Ureter (tissue), 1 donor: ENCODE data around the gene GPSM3. TPM values are rescaled to one million over a fixed set of nuclear protein-coding genes. Genes with fewer than 3 reads are reported as not detected.
A peak's percentile ranks its signal among the peaks of the same experiment; 100 is the strongest.
"Not testable (repeated sequence)": the region's sequence is repeated elsewhere in the genome, so short reads cannot be mapped to it uniquely, and the experiment has no call there.

Source experiments
- DNase-seq: peaks from one replicate; pipeline ENCODE4 v3.0.0-alpha.2; 2020; ENCODE audit warnings: low spot score
- total RNA-seq: library from RNA; stranded (reverse); gene quantifications from one replicate; pipeline ENCODE4 v1.2.4, GENCODE V29; 2023
- donor health status: DM: yes; HTN: yes; CAD: no.

The GPSM3 gene, protein sequence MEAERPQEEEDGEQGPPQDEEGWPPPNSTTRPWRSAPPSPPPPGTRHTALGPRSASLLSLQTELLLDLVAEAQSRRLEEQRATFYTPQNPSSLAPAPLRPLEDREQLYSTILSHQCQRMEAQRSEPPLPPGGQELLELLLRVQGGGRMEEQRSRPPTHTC
- 33.9 TPM for total RNA-seq

DNA sequence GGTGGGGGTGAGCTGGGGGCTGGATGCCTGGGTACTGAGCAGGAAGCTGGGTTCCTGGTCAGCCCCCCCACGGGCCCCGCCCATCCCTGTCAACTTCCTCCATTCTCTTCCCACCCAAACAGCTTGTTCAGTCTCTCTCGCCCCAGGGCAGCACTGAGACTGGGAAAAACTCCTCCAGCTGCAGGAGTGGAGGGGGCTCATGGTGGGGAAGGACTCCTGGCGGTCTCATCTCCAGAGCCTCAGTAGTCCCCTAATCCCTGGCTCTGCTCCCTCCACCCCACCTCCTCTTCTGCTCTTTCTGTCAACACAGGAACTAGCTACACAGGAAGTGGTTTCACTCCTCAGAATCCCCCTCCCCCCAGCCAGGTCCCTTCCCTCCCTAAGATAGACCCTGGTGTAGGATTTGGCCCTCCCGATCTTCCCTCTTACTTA is at the start of gene GPSM3:
Gene GPSM3, minus strand, starts transcription at position 36 of the 432 bp plus-strand sequence. CDS start 130 bp downstream, outside the sequence.
- peak; percentile 75 for DNase-seq

DNA sequence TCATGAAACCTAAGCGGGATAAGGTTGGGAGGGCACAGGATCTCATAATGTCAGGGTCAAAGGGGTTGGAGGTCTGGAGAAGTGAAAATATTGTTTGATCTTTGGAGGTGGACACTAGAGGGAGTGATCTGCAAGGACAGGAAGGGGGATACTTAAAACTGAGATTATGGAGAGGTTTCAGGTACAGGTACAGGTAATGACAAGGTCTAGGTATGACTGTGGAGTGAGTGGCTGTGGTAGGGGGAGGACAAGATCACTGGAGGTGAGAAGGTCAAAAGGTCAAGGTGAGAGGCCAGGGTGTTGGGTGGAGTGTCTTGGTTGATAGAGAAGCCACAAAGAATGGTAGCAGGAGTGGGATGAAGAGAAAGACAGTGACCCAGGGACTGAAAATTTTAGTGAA is 48.2 kb upstream of the GPSM3 start:
- no peak for DNase-seq

DNA sequence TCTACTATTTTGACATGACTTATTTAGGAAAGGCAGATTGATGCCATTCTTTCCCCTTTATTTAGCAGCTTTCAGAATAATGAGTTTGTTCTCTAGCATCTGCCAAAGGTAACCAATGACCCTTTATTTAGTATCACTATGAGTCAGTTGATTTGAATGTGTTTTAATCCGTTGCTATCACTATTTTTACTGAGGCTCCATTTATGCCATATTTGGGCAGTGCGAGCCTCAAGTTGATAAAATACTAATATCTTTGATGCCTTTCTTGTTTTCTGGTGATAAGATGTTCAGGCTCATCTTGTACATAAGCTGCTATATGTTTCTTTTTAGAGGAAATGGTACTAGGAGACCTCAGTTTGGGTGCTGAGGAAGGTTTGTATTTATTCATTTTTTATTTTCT is 47.0 kb upstream of the GPSM3 start:
- DNase-seq, result no peak

DNA sequence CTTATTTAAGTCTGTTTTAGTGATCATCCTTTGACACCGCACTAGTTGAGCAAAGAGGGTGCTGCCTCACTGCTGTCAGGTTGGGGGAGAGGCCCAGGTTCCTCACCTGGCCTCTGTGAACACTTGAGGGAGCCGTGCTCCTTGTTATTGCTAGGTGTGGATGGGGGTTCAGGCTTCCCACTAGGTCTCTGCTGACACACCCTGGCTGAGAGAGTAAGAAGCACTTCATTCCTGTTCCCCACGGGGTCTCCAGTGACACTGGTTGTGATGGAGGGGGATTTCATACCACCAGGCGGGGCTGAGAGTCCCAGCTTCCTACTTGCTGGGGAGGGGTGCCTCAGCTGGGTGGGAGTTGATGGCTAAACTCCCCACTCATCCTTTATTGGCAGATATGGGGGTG is 42.5 kb upstream of the GPSM3 start:
- no peak for DNase-seq

DNA sequence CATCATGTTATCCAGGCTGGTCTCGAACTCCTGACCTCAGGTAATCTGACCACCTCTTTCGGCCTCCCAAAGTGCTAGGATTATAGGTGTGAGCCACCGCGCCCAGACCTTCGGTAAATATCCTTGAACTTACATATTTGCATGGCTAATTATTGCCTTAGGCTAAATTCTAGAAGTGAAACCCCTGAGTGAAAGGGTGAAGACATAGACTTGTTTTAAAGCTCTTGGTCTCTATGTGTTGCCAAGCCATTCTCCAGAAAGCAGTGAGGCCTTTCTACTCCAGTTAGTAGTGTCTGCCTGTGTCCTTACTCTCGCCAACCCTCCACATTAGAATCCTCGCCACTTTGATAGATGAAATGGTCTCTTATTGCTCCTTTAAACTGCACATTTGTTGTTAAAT is 34.0 kb upstream of the GPSM3 start:
- DNase-seq, result no peak

DNA sequence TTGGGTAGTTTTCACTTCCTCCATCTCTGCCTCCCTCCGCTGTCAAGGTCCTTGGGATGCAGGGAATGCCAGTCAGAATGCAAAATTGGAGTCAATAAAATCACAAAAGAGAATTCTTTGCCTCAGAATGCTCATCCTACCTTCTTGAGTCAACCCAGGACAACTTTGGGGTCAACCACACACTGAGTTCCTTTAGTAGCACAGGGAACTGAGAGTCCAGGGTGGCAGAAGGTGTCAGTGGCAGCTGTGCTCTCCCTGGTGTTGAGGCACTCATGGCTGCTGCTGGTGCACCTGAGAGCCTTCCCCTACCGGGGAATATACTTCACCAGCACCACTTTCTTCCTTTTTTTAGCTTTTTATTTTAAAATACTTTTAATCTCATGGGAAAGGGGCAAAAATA is 32.3 kb upstream of the GPSM3 start:
- DNase-seq, result no peak

DNA sequence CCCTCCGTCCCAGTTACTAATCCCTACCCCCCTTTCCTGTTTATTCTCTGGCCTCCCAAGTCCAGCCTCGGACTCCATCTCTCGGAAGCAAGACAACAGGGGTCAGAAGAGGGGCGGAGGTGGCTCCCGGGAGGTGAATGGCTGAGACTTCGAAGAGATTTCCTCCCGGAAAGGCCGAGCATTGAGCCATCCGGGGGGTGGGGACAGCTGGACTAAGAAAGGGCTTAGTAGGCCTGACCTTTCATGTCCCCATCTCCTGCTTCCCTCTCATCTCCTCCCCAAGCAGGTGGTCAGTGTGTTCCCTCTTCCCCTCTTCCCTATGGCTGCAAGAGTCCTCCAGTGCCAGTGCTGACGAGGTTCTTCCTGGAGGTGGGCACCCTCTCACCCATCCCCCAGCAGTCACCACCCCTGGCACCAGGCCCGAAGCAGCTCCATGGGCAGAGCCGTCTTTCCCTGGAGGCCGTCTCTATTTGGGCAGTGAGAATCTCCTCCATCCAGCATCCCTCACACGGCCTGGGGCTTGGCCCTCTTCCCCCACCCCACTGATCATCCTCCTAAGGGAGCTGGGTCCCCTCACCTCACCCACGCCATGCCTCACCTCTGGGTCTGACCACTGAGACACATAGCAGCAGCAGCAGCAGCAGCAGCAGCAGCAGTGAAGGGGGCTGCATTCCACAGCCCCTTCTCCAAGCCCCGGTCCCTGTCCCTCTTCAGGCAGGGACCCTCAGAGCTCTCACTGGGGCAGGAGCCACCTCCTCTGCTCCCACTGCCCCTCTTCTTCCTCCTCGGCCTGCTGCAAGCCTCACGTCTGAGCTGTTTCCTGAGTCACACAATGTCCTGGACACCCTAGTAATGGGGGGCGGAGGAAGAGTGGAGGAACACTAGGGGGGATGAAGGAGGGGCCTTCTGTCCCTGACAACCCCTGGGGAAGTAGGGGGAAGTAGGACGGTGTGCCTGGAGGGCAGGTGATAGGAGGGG is 31.1 kb upstream of the GPSM3 start, which contains the start of gene NOTCH4:
Gene NOTCH4, minus strand, starts transcription at position 810 of the 978 bp plus-strand sequence. Its CDS starts 139 bp downstream, at position 671.
- DNase-seq, result no peak

DNA sequence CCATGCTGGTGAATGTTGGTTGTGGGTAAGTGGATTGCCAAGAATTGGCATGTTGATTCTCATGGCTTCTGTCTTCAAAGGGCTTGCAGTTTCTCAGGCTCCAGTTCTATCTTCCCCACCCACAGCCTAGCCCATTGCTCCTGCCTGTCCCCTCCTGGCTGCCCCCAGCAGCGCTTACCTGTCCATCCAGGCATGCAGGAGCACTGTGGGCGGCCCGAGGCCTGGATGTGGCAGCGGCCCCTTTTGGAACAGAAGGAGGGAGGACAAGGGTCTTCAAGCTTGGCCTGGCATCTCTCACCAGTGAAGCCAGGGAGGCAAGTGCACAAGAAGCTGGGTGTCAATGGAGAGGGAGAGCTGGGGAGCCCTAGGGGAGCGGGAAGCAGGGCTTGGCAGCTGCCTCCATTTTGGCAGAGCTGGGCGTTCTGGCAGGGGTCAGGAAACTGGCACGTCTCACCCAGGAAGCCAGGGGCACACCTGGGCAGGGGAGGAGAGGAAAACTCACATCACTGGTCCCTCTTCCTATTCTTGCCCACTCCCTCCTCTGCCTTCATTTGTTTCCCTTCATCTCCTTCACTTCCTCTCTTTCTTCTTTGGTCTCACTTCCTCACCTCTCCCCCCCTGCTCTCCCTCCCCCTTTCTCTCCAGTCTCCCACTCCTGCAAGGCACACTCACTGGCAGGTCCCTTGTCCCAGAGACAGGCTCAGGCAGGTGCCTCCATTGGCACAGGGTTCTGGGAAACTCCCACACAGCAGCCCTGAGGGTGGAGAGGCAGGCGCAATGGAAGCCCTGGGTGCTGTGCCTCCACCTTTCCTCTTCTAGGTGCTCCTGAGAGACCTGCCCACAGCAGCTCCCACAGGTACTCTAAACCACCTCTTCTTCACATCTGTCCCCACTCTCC is 30.1 kb upstream of the GPSM3 start:
- DNase-seq, result no peak

DNA sequence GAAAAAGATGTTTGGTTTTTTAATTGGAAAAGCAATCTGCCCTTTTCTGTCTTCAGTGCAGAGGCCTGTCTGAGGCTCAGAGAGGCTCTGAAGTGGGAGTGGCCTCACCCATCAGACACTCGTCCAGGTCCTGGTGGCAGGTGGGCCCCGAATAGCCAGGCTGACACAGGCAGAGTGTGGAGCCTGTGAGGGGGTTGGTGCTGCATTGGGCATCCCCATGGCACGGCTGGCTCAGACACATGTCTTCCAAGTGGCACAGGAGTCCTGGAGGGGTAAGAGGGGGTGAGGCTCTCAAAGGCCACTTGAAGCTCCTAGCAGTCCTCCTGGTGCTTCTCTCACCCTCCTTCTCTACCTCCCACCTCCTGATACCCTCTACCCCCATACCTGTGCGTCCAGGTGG is 27.6 kb upstream of the GPSM3 start:
- DNase-seq, result no peak

DNA sequence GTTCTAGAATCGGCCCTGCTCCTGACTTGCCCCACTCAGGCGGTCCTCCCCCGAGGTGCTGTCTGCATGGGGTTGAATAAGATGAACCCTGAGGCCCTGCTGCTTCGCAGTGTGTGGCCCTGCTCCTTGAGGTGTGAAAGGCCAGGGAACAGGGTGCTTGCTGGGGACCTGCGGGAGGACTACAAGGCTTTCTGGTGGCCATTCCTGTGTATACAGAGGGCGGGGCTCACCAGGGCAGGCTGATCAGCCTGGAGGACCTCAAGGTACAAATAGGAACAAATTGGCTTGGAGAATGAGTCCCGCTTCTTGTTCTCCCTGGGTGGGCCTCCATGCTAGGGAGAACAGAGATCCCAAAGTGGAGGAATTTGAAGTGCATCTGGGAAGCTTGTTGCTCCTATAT is 25.7 kb upstream of the GPSM3 start:
- DNase-seq, result no peak

DNA sequence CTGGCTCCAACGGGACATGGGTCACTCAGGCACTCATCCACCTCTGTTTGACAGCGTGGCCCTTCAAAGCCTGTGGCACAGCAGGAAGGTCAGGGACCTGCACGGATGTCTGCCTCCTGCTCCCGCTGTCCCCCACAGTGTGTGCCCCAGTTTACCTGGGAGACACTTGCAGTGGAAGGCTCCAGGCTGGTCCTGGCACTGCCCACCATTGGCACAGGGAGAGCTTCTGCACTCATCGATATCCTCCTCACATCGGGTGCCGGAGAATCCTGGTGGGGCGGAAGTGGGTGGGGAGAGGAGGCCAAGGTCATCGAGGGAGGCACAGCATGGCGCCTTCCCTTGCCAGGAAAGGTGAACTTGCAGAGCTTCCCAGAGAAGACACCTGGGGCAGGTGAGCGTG is 24.6 kb upstream of the GPSM3 start:
- DNase-seq, result no peak

DNA sequence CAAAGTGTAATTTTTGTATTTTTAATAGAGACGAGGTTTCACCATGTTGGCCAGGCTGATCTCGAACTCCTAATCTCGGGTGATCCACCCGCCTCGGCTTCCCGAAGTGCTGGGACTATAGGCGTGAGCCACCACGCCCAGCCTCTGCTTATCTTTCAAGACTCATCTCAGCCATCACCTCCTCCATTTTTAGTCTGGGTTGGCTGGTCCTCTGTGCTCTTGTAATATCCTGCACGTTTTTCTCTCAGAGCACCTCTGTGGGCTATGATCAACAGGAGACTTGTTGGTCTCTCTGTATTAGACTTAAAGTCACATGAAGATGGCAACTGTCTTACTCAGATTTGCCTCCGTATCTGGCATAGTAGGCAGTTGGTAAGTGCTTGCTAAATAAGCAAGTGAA is 23.8 kb upstream of the GPSM3 start:
- DNase-seq, result no peak

DNA sequence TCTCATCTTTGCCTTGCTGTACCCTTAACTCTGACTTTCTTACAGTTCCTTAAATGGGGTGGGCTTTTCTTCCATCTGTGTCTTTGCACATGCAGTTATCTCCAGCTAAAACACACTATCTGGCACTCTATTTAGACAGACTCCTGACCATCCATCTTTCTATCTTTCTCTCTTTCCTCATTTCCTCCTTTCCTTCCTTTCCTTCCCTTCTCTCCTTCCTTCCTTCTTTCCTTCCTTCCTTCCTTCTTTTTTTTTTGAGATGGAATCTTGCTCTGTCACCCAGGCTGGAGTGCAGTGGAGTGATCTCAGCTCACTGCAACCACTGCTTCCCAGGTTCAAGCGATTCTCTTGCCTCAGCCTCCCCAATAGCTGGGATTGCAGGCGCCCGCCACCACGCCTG is 23.2 kb upstream of the GPSM3 start:
- DNase-seq, result no peak

DNA sequence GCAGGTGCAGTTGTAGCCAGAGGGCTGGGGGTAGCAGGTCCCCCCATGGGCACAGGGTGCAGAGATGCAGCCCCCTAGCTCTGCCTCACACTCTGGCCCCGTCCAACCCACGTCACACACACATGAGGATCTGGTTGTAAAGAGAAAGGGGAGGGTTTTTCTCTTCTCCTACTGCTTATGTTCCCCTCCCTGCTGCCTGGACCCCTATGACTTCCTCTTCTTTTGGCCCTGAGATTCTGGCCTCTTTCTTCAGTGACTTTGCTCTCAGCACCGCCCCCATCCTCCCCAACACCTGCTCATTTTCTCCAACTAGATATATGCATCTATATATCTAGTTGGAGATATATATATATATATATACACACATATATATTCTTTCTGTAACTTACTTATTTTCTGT is 21.7 kb upstream of the GPSM3 start:
- no peak for DNase-seq

DNA sequence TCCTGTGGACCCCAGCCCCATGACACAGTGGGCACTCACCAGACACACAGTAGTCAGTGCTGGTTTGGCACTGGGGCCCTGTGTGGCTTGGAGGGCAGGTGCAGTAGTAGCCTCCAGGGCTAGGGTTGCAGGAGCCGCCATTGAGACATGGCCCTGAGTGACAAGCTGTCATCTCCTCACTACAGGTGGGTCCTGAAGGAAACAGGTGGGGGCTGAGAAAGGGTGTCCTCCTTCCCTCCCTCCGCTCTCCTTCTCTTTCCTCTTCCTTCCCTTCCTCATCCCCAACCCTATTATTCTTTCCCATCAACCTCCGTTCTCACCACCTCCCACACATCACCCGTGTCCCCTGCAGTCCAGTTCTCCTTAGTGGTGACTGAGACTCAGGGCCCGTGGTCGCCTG is 21.2 kb upstream of the GPSM3 start:
- DNase-seq, result no peak

DNA sequence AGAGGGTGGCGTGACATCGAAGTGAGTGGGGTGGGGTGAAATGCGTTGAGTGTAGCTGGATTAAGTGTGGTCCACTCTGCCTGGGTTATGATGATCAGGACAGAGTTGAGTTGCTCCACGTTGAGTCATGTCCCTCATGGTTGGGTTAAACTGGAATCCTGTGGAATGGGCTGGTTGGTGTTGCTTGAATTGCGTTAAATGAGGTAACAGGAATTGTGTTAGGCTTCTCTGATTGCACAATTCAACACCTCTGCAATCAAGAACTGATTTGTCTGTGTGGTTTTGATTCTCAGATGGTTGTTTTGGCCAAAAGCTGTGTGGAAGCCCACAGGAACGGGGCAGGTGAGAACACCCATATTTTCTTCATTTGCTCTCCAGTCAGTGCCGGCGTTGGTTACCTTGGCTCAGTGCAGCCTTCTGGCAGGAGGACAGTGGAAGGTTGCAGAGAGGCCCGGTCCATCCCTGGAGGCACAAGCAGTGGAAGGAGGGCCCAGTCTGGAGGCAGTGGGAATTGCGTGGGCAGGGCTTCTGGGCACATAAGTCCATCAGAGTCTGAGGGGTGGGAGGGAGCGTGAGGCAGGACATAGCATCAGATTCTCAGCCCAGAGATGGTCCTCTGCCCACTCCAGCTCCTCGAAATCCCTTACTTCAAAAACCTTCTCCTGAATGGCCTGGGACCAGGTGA is 19.8 kb upstream of the GPSM3 start:
- DNase-seq, result no peak

DNA sequence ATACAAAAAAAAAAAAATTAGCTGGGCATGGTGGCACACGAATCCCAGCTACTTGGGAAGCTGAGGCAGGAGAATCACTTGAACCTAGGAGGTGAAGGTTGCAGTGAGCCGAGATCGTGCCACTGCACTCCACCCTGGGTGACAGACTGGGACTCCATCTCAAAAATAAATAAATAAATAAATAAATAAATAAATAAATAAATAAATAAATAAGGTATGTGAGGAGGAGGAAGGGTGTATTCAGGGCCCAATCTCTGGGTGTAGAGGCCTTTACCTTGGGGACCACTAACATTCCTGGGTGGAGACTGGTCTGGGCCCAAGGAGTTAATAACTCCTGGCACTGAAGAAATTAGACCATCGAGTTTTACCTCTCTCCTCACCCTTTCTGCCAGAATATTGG is 19.0 kb upstream of the GPSM3 start:
- DNase-seq, result not testable (repeated sequence)

DNA sequence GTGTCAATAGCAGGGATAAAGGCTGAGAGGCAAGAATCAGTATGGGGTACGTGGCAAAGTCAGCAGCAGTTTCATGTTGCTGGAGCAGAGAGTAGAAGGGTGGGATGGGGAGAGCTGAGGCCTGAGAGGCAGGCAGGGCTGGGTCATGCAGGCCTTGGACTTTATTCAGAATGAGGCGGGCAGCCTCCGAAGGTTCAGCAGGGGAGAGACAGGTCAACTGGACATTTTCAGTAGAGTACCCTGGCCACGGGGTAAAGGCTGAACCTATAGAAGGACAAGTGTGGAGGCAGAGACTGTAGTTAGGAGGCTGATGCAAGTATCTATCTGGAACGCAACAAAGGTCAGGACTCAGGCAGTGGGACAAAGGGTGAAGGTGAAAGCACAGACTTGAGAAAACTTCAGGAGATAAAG is 17.8 kb upstream of the GPSM3 start:
- DNase-seq, result no peak

DNA sequence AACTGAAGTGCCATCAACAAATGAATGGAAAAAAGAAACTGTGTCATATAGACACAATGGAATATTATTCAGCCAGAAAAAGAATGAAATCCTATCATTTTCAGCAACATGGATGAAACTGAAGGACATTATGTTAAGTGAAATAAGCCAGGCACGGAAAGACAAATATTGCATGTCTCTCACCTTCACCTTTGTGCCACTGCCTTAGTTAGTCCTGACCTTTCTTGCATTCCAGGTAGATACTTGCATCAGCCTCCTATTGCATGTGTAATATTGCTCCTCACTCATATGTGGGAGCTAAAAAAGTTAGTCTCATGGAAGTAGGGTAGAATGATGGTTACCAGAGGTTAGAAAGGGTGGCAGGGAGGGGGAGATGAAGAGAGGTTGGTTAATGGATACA is 16.6 kb upstream of the GPSM3 start:
- DNase-seq, result no peak

DNA sequence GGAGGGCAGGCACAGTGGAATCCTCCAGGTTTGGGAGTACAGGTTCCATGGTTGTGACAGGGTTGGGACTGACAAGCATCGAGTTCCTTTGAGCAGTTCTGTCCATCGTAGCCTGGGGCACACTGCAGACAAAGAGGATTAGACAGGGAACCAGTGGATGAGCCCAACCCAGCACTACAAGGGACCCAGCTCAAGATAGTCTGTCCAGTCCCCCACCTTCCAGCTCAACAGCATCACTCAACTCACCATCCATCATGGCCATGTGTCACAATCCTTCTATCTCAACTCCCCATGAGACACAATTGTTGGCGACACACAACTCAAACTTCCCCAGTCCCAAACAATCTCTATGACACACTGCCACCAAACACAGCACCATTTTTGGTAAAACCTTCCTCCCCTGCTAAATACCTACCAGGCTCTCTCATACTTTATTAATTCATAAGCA is 11.8 kb upstream of the GPSM3 start:
- no peak for DNase-seq
